Measurements from ENCODE around the gene MRPS27.
A peak's percentile ranks its signal among the peaks of the same experiment; 100 is the strongest.
"Not testable (repeated sequence)": the region's sequence is repeated elsewhere in the genome, so short reads cannot be mapped to it uniquely, and the experiment has no call there.

The MRPS27 gene

DNA sequence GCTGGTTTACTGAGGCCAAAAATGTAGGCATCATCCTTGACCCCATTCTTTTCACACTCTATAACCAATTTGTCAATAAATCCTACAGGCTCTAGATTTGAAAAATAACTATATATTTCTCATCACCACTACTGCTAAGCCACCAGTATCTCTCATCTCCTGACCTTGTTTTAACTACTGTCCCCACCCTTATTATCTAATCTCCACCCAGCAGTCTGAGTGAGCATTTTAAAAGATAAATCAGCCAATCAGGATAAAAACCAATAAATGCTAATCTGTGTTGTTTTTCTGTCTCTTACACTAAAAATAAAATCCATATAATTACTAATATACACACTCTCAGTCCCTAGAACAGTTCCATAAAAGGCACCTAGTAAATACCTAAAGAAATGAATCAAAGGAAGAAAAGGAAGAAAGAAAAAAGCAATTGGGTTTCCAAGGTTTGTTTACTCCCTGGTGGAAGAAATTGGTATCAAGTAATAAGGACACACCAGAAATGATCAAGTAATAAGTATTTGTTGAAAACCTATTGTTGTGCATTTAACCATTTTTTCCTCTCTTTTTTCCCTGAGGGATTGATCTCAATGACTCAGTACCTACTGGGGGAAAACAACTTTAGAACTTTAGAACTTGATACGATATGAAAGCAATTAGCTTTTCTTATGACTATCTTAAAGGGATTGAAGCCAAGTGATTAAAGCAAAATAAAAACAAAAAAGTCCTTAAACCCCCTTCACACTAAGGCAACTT lies 19.3 kb downstream of the MRPS27 start:
- no peak overlapping the region for H3K4me3 ChIP-seq
- no peaks in the 10 kb centered on the region for H3K27me3 ChIP-seq
- no peak for TF ChIP-seq Cebpa-rat (IDR thresholded peaks at IDR 0.05)
- peaks cover 0 to 24% (median 0%) of the 10 kb centered on the region in 11 experiments; a peak in 6 of 22 replicates for H4K20me1 ChIP-seq
- no peak overlapping the region for H3K4me2 ChIP-seq
- peaks cover 28 to 91% (median 66%) of the 10 kb centered on the region in 11 experiments for H3K36me3 ChIP-seq
- H3K4me1 ChIP-seq, result peaks cover 14 to 49% (median 23%) of the 10 kb centered on the region in 10 experiments; a peak in 19 of 20 replicates
- H3K27ac ChIP-seq, result no peak overlapping the region
- no peak overlapping the region for H3K9ac ChIP-seq
- H3K9me3 ChIP-seq (replicated peaks in 1 of 11), result peaks cover 0 to 20% (median 8%) of the 10 kb centered on the region in 11 experiments; a peak in 11 of 22 replicates

GRCh38 chr5:72298711-72299110 lies 21.3 kb downstream of the MRPS27 start:
- Histone ChIP-seq H3K36me3 (peaks cover 33 to 98% (median 76%) of the 10 kb centered on the region in 11 experiments), H3K4me2 (no peak overlapping the region), H3K4me3 (no peak overlapping the region), H3K9ac (no peak overlapping the region), H3K27ac (no peak overlapping the region), H3K4me1 (peaks cover 9 to 55% (median 37%) of the 10 kb centered on the region in 10 experiments; a peak in 19 of 20 replicates), H3K27me3 (no peaks in the 10 kb centered on the region), H3K9me3 (replicated peaks in 1 of 11) (peaks cover 0 to 20% (median 8%) of the 10 kb centered on the region in 11 experiments; a peak in 11 of 22 replicates), H4K20me1 (peaks cover 0 to 24% (median 0%) of the 10 kb centered on the region in 11 experiments; a peak in 6 of 22 replicates)
- no peak for TF ChIP-seq Cebpa-rat (IDR thresholded peaks at IDR 0.05)

GRCh38 chr5:72298136-72298535 lies 21.9 kb downstream of the MRPS27 start:
- H3K36me3 ChIP-seq, result peaks cover 33 to 98% (median 72%) of the 10 kb centered on the region in 11 experiments
- H3K4me3 ChIP-seq, H3K27ac ChIP-seq, H3K27me3 ChIP-seq, H3K9ac ChIP-seq: not testable (repeated sequence)
- peaks cover 14 to 60% (median 42%) of the 10 kb centered on the region in 10 experiments for H3K4me1 ChIP-seq
- peaks cover 0 to 24% (median 0%) of the 10 kb centered on the region in 11 experiments; a peak in 6 of 22 replicates for H4K20me1 ChIP-seq
- H3K9me3 ChIP-seq (replicated peaks in 1 of 11), result peaks cover 0 to 20% (median 8%) of the 10 kb centered on the region in 11 experiments; a peak in 11 of 22 replicates
- H3K4me2 ChIP-seq, result peak overlapping the region in 2 of 11 experiments; percentile 9 to 26; a peak in 1 of 22 replicates

- no peak for TF ChIP-seq Cebpa-rat (IDR thresholded peaks at IDR 0.05)
- H3K9me3 ChIP-seq (replicated peaks in 1 of 11), result peaks cover 0 to 20% (median 8%) of the 10 kb centered on the region in 11 experiments; a peak in 11 of 22 replicates
- H4K20me1 ChIP-seq, result peaks cover 0 to 15% (median 0%) of the 10 kb centered on the region in 11 experiments; a peak in 4 of 22 replicates
- no peak overlapping the region for H3K4me3 ChIP-seq
- H3K9ac ChIP-seq, result no peak overlapping the region
- no peaks in the 10 kb centered on the region for H3K27me3 ChIP-seq
- peaks cover 14 to 62% (median 37%) of the 10 kb centered on the region in 10 experiments for H3K4me1 ChIP-seq
- H3K36me3 ChIP-seq, result peaks cover 22 to 98% (median 68%) of the 10 kb centered on the region in 11 experiments; a peak in 21 of 22 replicates
- H3K4me2 ChIP-seq, result peak overlapping the region in 6 of 11 experiments; percentile 27 to 70 (median 49); a peak in 13 of 22 replicates
- peak overlapping the region in 2 of 11 experiments; percentile 22 to 24; a peak in 2 of 22 replicates for H3K27ac ChIP-seq
Observed at GRCh38 chr5:72296256-72296655, 23.8 kb downstream of the MRPS27 start.

- TF ChIP-seq Cebpa-rat (IDR thresholded peaks at IDR 0.05), result no peak
- H3K36me3 ChIP-seq, result peaks cover 26 to 98% (median 70%) of the 10 kb centered on the region in 11 experiments; a peak in 21 of 22 replicates
- H3K9me3 ChIP-seq (replicated peaks in 1 of 11), result peaks cover 0 to 19% (median 8%) of the 10 kb centered on the region in 11 experiments; a peak in 11 of 22 replicates
- H3K9ac ChIP-seq, result no peak overlapping the region
- H3K4me1 ChIP-seq, result peaks cover 14 to 64% (median 34%) of the 10 kb centered on the region in 10 experiments
- H3K27ac ChIP-seq, result peak overlapping the region in 1 of 11 experiments; percentile 24; a peak in 2 of 22 replicates
- peak overlapping the region in 6 of 11 experiments; percentile 41 to 75 (median 60); a peak in 9 of 22 replicates for H3K4me2 ChIP-seq
- no peak overlapping the region for H3K4me3 ChIP-seq
- H3K27me3 ChIP-seq, result no peaks in the 10 kb centered on the region
- peaks cover 0 to 11% (median 0%) of the 10 kb centered on the region in 11 experiments; a peak in 1 of 22 replicates for H4K20me1 ChIP-seq
Observed at GRCh38 chr5:72295539-72295938, 24.5 kb downstream of the MRPS27 start.

DNA sequence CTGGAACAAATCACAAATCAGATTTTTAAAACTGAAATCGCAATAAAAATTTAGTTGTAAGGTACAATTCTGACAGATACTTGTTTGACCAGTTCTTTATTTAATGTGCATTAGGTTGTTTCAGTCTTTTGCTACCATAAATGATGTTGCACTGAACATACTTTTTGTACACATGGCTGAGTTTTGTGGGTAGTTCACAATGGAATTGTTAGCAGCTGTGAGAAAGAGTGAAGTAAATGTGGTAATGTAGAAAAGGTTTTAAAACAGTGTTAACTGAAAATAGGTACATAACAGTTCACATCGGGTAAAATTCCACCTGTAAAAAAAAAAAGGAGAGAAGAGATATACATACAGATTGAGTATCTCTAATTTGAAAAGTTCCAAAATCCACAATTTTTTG lies 25.6 kb downstream of the MRPS27 start:
- Histone ChIP-seq H3K27me3 (no peaks in the 10 kb centered on the region), H3K4me1 (peaks cover 14 to 67% (median 35%) of the 10 kb centered on the region in 10 experiments), H3K4me2 (peak overlapping the region in 10 of 11 experiments; percentile 2 to 79 (median 66); a peak in 15 of 22 replicates), H3K36me3 (peaks cover 30 to 98% (median 70%) of the 10 kb centered on the region in 11 experiments), H4K20me1 (peaks cover 0 to under 1% (median 0%) of the 10 kb centered on the region in 11 experiments; a peak in 1 of 22 replicates), H3K9ac (no peak overlapping the region), H3K27ac (peak overlapping the region in 3 of 11 experiments; percentile 14 to 65 (median 42); a peak in 6 of 22 replicates), H3K9me3 (replicated peaks in 1 of 11) (peaks cover 0 to 13% (median 8%) of the 10 kb centered on the region in 11 experiments; a peak in 11 of 22 replicates), H3K4me3 (no peak overlapping the region)
- no peak for TF ChIP-seq Cebpa-rat (IDR thresholded peaks at IDR 0.05)

GRCh38 chr5:72293495-72294055 lies 26.5 kb downstream of the MRPS27 start:
- Histone ChIP-seq H3K9me3 (replicated peaks in 1 of 11) (peaks cover 0 to 4% (median under 1%) of the 10 kb centered on the region in 11 experiments; a peak in 8 of 22 replicates), H4K20me1 (peaks cover 0 to 4% (median 0%) of the 10 kb centered on the region in 11 experiments; a peak in 1 of 22 replicates), H3K27me3 (no peaks in the 10 kb centered on the region), H3K27ac (peak overlapping the region in 8 of 11 experiments; percentile 4 to 65 (median 19); a peak in 12 of 22 replicates), H3K36me3 (peaks cover 35 to 98% (median 69%) of the 10 kb centered on the region in 11 experiments), H3K9ac (peak overlapping the region in 1 of 11 experiments; percentile 27; a peak in 1 of 22 replicates), H3K4me2 (peak overlapping the region; percentile 50 to 79 (median 66)), H3K4me3 (no peak overlapping the region), H3K4me1 (peaks cover 19 to 76% (median 44%) of the 10 kb centered on the region in 10 experiments)
- no peak for TF ChIP-seq Cebpa-rat (IDR thresholded peaks at IDR 0.05)

DNA sequence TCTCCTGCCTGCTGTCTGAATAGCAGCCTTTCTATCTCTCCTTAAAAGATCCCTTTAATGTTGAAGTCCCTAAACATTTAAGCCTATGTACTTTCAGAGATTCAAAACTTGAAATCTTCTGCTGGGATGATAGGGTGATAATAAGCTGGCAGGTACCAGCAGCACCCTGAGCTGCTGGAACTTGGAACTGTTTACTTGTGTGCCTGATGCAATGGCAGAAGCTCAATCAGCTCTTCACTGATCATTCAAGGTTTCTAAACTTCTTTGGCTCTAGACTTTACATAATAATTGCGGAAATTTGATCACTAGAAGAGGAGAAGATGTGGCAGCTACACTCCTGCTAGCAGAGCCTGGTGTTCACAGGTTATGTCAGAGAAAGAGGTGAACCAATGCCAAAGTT lies 27.6 kb downstream of the MRPS27 start:
- Histone ChIP-seq H3K9me3 (replicated peaks in 1 of 11) (no peaks in the 10 kb centered on the region), H3K27me3 (no peaks in the 10 kb centered on the region), H3K9ac (no peak overlapping the region), H4K20me1 (peaks cover 0 to 4% (median 0%) of the 10 kb centered on the region in 11 experiments; a peak in 1 of 22 replicates), H3K27ac (peak overlapping the region in 1 of 11 experiments; percentile 65; a peak in 1 of 22 replicates), H3K36me3 (peaks cover 39 to 98% (median 80%) of the 10 kb centered on the region in 11 experiments), H3K4me1 (peaks cover 19 to 66% (median 43%) of the 10 kb centered on the region in 10 experiments), H3K4me2 (peak overlapping the region in 1 of 11 experiments; percentile 70; a peak in 2 of 22 replicates), H3K4me3 (no peak overlapping the region)
- TF ChIP-seq Cebpa-rat (IDR thresholded peaks at IDR 0.05), result no peak
